Measurements from ENCODE around the gene KCNK6. TPM values are rescaled to one million over a fixed set of nuclear protein-coding genes. Genes with fewer than 3 reads are reported as not detected.

Gene KCNK6
- 1.5 and 5.2 TPM in 2 replicates for total RNA-seq

DNA sequence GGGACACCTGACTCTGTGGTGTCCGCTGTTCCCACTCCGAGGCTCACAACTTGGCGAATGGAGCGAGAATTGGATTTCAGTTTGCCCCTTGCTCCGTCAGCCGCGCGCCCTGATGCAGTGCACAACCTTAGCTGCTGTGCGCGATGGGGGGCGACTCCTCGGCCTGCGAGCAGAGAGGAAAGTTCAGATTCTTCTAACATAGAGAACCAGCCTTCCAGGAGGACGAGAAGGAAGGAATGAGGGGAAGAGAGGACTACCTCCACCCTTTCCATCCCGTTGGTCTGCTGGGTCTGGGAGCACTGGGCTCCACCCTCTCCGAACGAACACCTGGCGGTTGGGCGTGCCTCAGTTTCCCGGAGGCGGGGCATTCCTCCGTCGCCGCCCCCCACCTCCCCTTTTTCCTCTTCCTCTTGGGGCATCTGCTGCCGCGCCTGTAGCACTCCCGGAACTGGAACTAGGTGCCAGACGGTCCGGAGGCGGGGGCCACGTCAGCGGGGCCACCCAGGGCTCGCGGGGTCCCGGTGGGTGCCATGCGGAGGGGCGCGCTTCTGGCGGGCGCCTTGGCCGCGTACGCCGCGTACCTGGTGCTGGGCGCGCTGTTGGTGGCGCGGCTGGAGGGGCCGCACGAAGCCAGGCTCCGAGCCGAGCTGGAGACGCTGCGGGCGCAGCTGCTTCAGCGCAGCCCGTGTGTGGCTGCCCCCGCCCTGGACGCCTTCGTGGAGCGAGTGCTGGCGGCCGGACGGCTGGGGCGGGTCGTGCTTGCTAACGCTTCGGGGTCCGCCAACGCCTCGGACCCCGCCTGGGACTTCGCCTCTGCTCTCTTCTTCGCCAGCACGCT, at the start of gene KCNK6:
KCNK6 (plus strand) TSS at position 425 of the 838 bp plus-strand sequence; CDS start at position 531, 106 bp downstream.

DNA sequence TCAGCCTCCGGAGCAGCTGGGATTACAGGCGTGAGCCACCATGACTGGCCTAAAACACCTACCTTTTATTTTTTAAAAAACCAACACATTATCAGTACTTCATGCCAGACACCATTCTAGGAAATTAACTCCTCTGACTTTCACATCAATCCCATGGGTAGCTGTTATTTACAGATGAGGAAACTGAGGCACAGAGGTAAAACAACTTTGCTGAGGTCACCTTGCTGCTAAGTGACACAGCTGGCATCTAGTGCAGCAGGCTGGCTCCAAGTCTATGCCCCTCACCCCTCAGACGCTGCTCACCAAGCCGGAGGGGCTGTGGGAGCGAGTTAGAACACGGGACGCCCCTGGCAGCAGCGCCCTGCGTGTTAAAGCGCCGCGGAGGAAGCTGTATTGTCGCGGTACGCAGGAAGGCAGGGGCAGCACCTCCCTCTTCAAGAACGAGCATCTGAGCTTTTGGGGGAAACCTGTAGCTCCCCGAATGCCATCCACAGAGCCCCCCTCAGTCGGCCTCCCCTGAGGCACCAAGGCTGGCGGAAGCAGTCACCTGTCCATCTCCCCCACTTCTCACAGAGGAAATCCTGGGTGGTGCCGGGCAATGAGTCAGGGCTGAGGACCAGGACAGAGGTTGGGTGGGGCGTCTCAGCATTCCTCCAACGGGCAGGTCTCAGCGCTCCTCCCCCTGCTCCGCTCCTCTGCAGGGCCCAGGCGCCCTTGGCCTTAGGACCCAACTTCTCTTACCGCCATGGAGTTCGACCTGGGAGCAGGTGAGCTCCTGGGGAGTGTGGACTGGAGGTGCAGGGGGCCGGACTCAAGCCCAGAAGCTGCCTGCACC, 15.9 kb upstream of the KCNK6 start, which contains the start of gene C19orf33:
C19orf33 (plus strand) TSS at position 735 of the 835 bp plus-strand sequence; CDS start at position 746, 11 bp downstream.

DNA sequence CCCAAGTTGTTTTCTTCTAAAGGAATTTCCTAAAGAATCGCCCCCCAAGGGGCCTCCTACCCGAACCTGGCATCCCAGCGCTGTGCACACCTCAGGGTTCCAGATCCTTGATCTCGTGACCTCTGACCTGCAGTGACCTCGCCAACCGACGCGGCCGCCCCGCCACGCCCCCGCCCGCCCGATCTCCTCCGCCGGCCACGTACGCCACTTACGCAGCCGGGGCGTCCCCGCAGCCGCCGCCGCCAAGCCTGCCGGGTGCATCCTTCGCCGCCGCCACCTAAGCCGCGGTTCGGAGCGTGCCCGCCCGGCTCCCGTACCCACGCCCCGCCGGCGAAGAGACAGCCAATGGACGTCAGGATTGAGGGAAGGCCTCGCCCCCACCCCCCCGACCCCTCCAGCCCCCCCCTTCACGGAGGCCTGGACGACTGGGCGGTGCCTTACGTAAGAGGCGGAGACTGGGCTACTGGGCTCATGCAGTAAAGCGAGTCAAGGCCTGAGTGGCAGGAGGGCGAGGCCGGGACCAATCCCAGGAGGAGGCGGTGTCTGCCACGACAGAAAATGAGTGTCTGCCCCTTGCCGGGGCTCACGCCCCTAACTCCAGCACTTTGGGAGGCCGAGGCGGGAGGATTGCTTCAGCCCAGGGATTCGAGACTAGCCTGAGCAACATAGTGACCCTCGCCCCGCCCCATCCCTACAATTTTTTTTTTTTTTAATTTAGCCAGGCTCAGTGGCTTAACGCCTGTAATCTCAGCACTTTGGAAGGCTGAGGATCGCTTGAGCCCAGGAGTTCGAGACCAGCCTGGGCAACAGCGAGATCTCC, 3.8 kb upstream of the KCNK6 start, which contains the start of gene YIF1B:
YIF1B (minus strand) TSS at position 291 of the 820 bp plus-strand sequence; CDS start at position 261, 30 bp downstream.

DNA sequence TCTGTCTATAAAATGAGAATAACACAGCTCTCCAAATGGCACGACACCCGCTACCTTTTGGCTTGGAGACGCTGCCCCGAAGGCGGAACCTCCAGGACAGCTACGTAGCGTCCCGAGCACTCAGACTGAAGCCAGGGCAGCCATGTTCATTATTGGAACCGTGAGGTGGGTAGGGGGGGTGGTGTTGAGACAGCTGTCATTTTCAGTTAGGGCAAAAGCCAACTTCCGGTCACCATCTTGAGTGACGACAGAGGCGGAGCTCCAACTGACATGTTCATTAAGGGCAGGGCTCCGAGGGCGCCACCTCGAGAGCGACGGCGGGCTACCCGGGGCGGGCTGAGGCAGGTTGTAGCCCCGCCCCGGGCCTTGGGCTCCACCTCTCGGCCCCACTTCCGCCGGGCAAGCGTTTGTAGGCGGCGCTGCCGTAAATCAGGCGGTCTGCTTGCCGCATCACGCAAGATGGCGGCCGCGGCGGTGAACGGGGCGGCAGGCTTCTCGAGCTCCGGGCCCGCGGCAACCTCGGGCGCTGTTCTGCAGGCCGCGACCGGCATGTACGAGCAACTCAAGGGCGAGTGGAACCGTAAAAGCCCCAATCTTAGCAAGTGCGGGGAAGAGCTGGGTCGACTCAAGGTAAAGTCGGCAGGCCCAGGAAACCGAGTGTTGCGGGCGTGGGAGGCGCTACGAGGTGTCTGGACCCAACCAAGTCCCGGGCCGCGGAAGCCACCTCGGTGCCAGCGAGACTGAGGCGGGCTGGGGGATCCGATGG, 54.9 kb downstream of the KCNK6 start, which contains the start of gene PSMD8:
PSMD8 (plus strand) TSS at position 240 of the 766 bp plus-strand sequence; CDS start at position 271, 31 bp downstream.

Other genes starting within 250 kb of the KCNK6 start
- gene DPF1, start 95.6 kb upstream of the KCNK6 start, total RNA-seq: 0.50 and 2.8 TPM in 2 replicates
- gene PPP1R14A, start 63.5 kb upstream of the KCNK6 start, total RNA-seq: 0.44 and 1.6 TPM in 2 replicates
- 0.55 and 1.7 TPM in 2 replicates for gene SPINT2, start 55.3 kb upstream of the KCNK6 start, total RNA-seq
- gene C19orf33, start 15.6 kb upstream of the KCNK6 start, total RNA-seq: not detected in 2 replicates
- gene YIF1B, start 3.9 kb upstream of the KCNK6 start, total RNA-seq: 53.6 and 73.6 TPM in 2 replicates
- 0.22 and 1.6 TPM in 2 replicates for gene CATSPERG, start 16.0 kb downstream of the KCNK6 start, total RNA-seq
- 308 and 462 TPM in 2 replicates for gene PSMD8, start 54.7 kb downstream of the KCNK6 start, total RNA-seq
- 0.11 and 0.62 TPM in 2 replicates for gene GGN, start 68.2 kb downstream of the KCNK6 start, total RNA-seq
- gene SPRED3, start 68.9 kb downstream of the KCNK6 start, total RNA-seq: 2.4 TPM in 2 replicates
- gene FAM98C, start 83.2 kb downstream of the KCNK6 start, total RNA-seq: 7.2 and 8.0 TPM in 2 replicates
- not detected in 2 replicates for gene RASGRP4, start 106.4 kb downstream of the KCNK6 start, total RNA-seq
- under 0.01 and 0.11 TPM in 2 replicates for gene RYR1, start 113.8 kb downstream of the KCNK6 start, total RNA-seq